HG03432 (cell line): ENCODE results near the gene ITPK1.

Experiments used
- ATAC-seq: cut with Tn5 transposase; IDR thresholded peaks from one replicate; pipeline ENCODE4 v1.9.1; 2021; ENCODE audit warnings: mild to moderate bottlenecking, moderate library complexity; ENCODE audit not compliant: unreplicated experiment

The ITPK1 gene

GRCh38 chr14:92944976-92945375, 170.7 kb downstream of the ITPK1 start:
- ATAC-seq, result no peak

- no peak for ATAC-seq
Measured at GRCh38 chr14:92943855-92944570, 171.7 kb downstream of the ITPK1 start.

GRCh38 chr14:92942976-92943710, 172.6 kb downstream of the ITPK1 start:
- ATAC-seq, result no peak

GRCh38 chr14:92942576-92942975, 173.1 kb downstream of the ITPK1 start:
- ATAC-seq, result no peak

- ATAC-seq, result no peak
Measured at GRCh38 chr14:92942136-92942535, 173.6 kb downstream of the ITPK1 start.

DNA sequence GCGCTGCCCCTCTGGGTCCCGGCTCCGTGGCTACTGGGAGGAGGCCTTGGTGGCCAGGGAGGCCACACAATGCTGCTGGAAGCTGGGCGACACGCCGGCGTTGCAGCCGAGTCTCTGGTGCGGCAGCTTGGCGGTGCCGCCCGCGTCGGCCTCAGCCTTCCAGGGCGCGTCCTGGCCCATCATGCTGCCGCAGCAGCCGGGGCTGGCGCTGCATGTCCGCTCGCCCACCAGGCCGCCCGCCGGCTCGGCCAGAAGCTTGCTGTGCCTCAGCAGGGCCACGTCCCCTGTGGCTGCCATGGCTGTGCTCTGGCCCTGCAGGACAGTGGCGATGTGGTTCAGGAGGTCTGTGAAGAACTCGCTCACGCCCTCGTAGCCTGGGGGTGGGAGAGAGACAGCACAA, 174.2 kb downstream of the ITPK1 start:
- ATAC-seq, result no peak

GRCh38 chr14:92940543-92940942, 175.2 kb downstream of the ITPK1 start:
- no peak for ATAC-seq

- ATAC-seq, result no peak
Measured at GRCh38 chr14:92939699-92940098, 176.0 kb downstream of the ITPK1 start.

- no peak for ATAC-seq
Measured at GRCh38 chr14:92938890-92939671, 176.6 kb downstream of the ITPK1 start.

- ATAC-seq, result no peak
Measured at GRCh38 chr14:92938235-92938875, 177.4 kb downstream of the ITPK1 start.

GRCh38 chr14:92937051-92937937, 178.4 kb downstream of the ITPK1 start:
- no peak for ATAC-seq

DNA sequence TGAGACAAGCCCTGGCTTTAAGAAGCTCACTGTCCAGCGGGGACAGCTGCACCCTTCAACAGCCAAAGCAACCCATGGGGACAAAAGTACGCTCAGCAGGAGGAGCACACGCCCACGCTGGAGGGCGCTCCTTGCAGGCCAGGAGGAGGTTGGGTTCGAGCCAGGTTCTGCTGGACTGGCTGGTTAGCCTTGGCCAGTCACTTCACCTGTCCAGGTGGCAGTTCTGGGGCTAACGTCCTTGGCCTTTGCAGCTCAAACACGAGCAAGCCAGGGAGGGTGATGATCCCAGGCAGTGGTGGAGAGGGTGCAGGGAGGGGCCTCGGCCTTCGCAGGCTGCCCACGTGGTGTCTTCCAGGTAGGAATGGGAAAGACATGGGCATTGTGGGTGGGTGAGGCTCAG, 179.6 kb downstream of the ITPK1 start:
- ATAC-seq, result no peak

DNA sequence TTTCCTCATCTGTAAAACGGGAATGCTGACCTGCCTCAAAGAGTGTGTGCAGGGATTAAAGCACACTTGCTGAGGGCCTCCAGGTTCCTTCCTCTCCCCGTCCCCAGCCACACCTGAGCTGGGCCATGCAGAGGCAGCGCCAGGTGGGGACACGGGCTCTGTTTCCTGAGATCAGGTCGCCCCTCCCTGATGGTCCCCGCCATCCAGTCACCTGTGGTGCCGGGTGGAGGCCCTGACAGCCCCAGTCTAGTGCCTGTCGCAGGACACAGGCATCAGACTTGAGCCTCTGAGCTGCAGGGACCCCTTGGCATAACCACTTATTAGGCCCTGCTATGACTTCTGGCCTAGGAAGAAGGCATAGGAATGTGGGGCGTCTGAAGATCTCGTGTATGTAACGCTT, 180.3 kb downstream of the ITPK1 start:
- ATAC-seq, result no peak

DNA sequence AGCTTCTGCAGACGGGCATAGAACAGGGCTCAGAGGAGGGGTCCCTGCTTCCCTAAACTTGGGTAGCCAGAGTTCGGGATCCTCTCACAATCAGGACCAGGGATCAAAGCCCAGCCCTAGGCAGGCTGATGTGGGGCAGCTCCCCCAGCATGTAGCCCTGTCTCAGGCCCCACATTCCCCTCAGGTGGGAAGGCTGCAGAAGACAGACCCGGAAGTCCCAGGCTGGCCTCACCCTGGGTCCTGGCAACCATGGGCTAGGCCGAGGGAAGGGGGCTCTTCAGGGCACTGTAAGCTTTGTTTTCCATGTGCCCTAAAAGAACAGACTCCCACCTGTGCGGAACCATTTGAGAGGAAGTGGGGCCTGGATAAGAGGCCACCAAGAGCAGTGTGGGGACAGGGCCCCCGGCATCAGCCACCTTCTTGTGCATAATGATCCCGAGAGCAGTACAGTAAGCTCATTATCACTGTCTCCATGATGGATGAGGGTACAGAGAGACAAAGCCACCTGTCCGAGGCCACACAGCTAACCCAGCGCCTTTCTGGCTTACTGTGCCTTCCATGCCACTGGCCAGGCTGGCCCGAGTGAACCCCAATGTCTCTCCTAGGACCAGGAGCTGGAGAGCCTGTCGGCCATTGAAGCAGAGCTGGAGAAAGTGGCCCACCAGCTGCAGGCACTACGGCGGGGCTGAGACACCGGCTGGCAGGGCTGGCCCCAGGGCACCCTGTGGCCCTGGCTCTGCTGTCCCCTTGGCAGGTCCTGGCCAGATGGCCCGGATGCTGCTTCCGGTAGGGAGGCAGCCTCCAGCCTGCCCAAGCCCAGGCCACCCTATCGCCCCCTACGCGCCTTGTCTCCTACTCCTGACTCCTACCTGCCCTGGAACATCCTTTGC, 181.3 kb downstream of the ITPK1 start:
- ATAC-seq, result no peak

GRCh38 chr14:92933481-92933880, 182.2 kb downstream of the ITPK1 start:
- ATAC-seq, result no peak

- no peak for ATAC-seq
Measured at GRCh38 chr14:92932448-92933395, 183.0 kb downstream of the ITPK1 start.

- no peak for ATAC-seq
Measured at GRCh38 chr14:92931681-92932447, 183.9 kb downstream of the ITPK1 start.
